ENCODE results near the gene AOPEP.

GRCh38 chr9:94967482-94967881 is 241.0 kb downstream of the AOPEP start:
- TF ChIP-seq CTCF (IDR thresholded peaks at IDR 0.05) (no peak), POLR2A (IDR thresholded peaks at IDR 0.05) (no peak)

Data from suprapubic skin (tissue), 3 donors.